ENCODE data around the gene ASS1.

Gene ASS1

DNA sequence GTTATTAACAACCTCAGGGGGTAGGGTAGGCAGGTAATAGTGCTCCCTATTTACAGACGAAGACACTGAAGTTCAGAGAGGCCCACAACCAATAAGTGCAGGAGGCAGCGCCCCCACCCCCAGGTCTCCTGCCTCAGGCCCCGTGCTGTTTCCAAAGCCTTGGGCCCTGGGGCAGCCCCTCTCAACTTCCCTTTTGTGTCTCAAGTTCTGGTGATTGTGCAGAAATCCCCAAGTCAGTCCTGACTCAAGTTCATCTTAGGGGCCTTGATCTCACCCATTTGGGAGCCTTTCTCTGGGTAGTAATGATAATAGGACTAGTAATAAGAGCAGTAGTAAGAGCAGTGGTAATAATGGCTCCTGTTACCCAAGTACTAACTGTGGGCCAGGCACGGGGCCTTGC lies 35.5 kb upstream of the ASS1 start:
- H3K4me2 ChIP-seq (ENCODE audit: low read depth, low read length, poor library complexity, severe bottlenecking) = no peak overlapping the region
- no peaks in the 10 kb centered on the region for H4K20me1 ChIP-seq (ENCODE audit: low read depth, low read length)
- H3K9ac ChIP-seq (ENCODE audit: low read length) = no peak overlapping the region
- no peaks in the 10 kb centered on the region for H3K36me3 ChIP-seq (ENCODE audit: low read length)
- H3K27ac ChIP-seq (ENCODE audit: low read depth, low read length) = no peak overlapping the region
- no peaks in the 10 kb centered on the region for H3K9me3 ChIP-seq (ENCODE audit: insufficient read depth, low read length)
- TF ChIP-seq EZH2phosphoT487 (conservative IDR thresholded peaks at IDR 0.05; ENCODE audit: low read length) = no peak
- TF ChIP-seq, protein P1, sequence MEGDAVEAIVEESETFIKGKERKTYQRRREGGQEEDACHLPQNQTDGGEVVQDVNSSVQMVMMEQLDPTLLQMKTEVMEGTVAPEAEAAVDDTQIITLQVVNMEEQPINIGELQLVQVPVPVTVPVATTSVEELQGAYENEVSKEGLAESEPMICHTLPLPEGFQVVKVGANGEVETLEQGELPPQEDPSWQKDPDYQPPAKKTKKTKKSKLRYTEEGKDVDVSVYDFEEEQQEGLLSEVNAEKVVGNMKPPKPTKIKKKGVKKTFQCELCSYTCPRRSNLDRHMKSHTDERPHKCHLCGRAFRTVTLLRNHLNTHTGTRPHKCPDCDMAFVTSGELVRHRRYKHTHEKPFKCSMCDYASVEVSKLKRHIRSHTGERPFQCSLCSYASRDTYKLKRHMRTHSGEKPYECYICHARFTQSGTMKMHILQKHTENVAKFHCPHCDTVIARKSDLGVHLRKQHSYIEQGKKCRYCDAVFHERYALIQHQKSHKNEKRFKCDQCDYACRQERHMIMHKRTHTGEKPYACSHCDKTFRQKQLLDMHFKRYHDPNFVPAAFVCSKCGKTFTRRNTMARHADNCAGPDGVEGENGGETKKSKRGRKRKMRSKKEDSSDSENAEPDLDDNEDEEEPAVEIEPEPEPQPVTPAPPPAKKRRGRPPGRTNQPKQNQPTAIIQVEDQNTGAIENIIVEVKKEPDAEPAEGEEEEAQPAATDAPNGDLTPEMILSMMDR (IDR thresholded peaks at IDR 0.05; ENCODE audit: insufficient read depth, low read length, poor library complexity, severe bottlenecking) = no peak
- no peaks in the 10 kb centered on the region for H3K27me3 ChIP-seq (ENCODE audit: low read length)
- no peak overlapping the region for H3K4me3 ChIP-seq (ENCODE audit: insufficient read depth, low read length, poor library complexity, severe bottlenecking)
- no peaks in the 10 kb centered on the region for H3K9me2 ChIP-seq (replicated peaks; ENCODE audit: insufficient read depth, low read length)
- no peak overlapping the region for H2AFZ ChIP-seq (ENCODE audit: low read depth, low read length, severe bottlenecking)
- H3K79me2 ChIP-seq (ENCODE audit: insufficient read depth, low read length) = no peaks in the 10 kb centered on the region
- no peaks in the 10 kb centered on the region for H3F3A ChIP-seq (ENCODE audit: insufficient read depth)

DNA sequence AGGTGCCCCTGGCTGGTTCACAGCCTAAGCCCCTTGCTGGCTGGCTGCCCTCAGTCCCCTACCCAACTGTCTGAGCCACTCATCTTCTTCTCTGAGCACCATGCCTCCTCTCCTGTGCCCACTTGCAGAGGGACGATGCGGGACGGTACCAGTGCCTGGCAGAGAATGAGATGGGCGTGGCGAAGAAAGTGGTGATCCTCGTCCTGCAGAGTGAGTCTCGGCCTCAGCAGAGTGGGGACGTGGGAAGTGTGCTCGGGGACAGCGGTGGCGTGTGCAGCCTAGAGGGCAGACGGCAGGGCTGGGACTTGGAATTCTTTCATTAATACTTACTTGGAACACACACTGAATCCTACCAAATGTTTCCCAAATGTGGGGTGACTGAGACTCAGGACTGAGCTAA lies 34.3 kb upstream of the ASS1 start:
- H3K27ac ChIP-seq (ENCODE audit: low read depth, low read length) = no peak overlapping the region
- H4K20me1 ChIP-seq (ENCODE audit: low read depth, low read length) = no peaks in the 10 kb centered on the region
- no peaks in the 10 kb centered on the region for H3K9me2 ChIP-seq (replicated peaks; ENCODE audit: insufficient read depth, low read length)
- H3K4me3 ChIP-seq (ENCODE audit: insufficient read depth, low read length, poor library complexity, severe bottlenecking) = no peak overlapping the region
- no peak overlapping the region for H3K4me2 ChIP-seq (ENCODE audit: low read depth, low read length, poor library complexity, severe bottlenecking)
- no peaks in the 10 kb centered on the region for H3F3A ChIP-seq (ENCODE audit: insufficient read depth)
- no peak overlapping the region for H2AFZ ChIP-seq (ENCODE audit: low read depth, low read length, severe bottlenecking)
- H3K36me3 ChIP-seq (ENCODE audit: low read length) = no peaks in the 10 kb centered on the region
- H3K27me3 ChIP-seq (ENCODE audit: low read length) = no peaks in the 10 kb centered on the region
- no peaks in the 10 kb centered on the region for H3K79me2 ChIP-seq (ENCODE audit: insufficient read depth, low read length)
- no peaks in the 10 kb centered on the region for H3K9me3 ChIP-seq (ENCODE audit: insufficient read depth, low read length)
- no peak for TF ChIP-seq EZH2phosphoT487 (conservative IDR thresholded peaks at IDR 0.05; ENCODE audit: low read length)
- TF ChIP-seq, protein P1 (IDR thresholded peaks at IDR 0.05; ENCODE audit: insufficient read depth, low read length, poor library complexity, severe bottlenecking) = no peak
- H3K9ac ChIP-seq (ENCODE audit: low read length) = no peak overlapping the region

DNA sequence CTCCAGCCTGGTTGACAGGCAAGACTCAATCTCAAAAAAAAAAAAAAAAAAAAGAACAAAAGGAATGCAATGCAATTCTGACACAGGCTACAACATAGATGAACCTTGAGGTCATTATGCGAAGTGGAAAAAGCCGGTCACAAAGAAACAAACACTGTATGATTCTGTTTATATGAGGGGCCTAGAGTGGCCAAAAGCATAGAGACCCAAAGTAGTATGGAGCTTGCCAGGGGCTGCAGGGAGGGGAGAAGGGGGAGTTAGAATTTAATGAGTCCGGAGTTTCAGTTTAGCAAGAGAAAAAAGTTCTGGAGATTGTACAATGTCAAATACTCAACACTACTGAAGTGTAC lies 33.2 kb upstream of the ASS1 start:
- Histone ChIP-seq H2AFZ (ENCODE audit: low read depth, low read length, severe bottlenecking) (no peak overlapping the region), H3K27ac (ENCODE audit: low read depth, low read length) (no peak overlapping the region), H3K9ac (ENCODE audit: low read length) (no peak overlapping the region), H3K27me3 (ENCODE audit: low read length) (no peaks in the 10 kb centered on the region), H3K9me3 (ENCODE audit: insufficient read depth, low read length) (no peaks in the 10 kb centered on the region), H3F3A (ENCODE audit: insufficient read depth) (no peaks in the 10 kb centered on the region), H3K4me3 (ENCODE audit: insufficient read depth, low read length, poor library complexity, severe bottlenecking) (no peak overlapping the region), H3K9me2 (replicated peaks; ENCODE audit: insufficient read depth, low read length) (no peaks in the 10 kb centered on the region), H3K4me2 (ENCODE audit: low read depth, low read length, poor library complexity, severe bottlenecking) (no peak overlapping the region), H3K79me2 (ENCODE audit: insufficient read depth, low read length) (no peaks in the 10 kb centered on the region), H4K20me1 (ENCODE audit: low read depth, low read length) (no peaks in the 10 kb centered on the region), H3K36me3 (ENCODE audit: low read length) (no peaks in the 10 kb centered on the region)
- TF ChIP-seq EZH2phosphoT487 (conservative IDR thresholded peaks at IDR 0.05; ENCODE audit: low read length) = no peak
- TF ChIP-seq, protein P1 (IDR thresholded peaks at IDR 0.05; ENCODE audit: insufficient read depth, low read length, poor library complexity, severe bottlenecking) = no peak

Data from SU-DHL-6 (cell line).